HepG2 (cell line): ENCODE measurements around the gene RPS6KA2. TPM values are rescaled to one million over a fixed set of nuclear protein-coding genes. Genes with fewer than 3 reads are reported as not detected.

Experiments
- ATAC-seq: fragments of 200-7000 bp; cut with Tn5 transposase; 3 replicates; pipeline ENCODE4 v1.9.1; 2020; ENCODE audit warnings: mild to moderate bottlenecking, moderate library complexity
- BruUV-seq: library from RNA; stranded (reverse); fragments of 400-500 nt; replicated peaks from 2 replicates; lab custom pipeline; 2021; lab: Mats Ljungman, UMichigan
- CTCF ChIA-PET: fragments of 300-600 bp; formaldehyde crosslinking; extraction: SDS; loops from one replicate; lab custom pipeline; 2021; ENCODE audit warnings: low total read pairs, inconsistent platforms, low intra/inter-chr PET ratio; lab: Yijun Ruan, JAX
- POLR2A ChIA-PET: fragments of 350-600 bp; sonication (Branson Sonifier 250); formaldehyde crosslinking; loops from one replicate; lab custom pipeline; 2020; ENCODE audit warnings: antibody characterized with exemption, inconsistent platforms; lab: Yijun Ruan, JAX
- DNase-seq: peaks from one replicate; pipeline ENCODE4 v3.0.0-alpha.2; 2015; ENCODE audit warnings: low spot score
- FAIRE-seq: peaks from 3 replicates; lab custom pipeline; 2011; peaks lifted over from hg19 to GRCh38; lab: Jason Lieb, UNC
- H2AFZ ChIP-seq: one replicate; pipeline ENCODE4 v1.6.1; 2011; ENCODE audit warnings: low read length, inconsistent platforms
- H3K27ac ChIP-seq: fragments of 300-600 bp; 3 replicates; pipeline ENCODE4 v1.8.0; 2011; ENCODE audit warnings: mixed run types, mild to moderate bottlenecking, mixed read lengths, low read length, inconsistent platforms; ENCODE audit not compliant: insufficient read depth; ENCODE audit errors: extremely low read length
- H3K27me3 ChIP-seq, 2 experiments: fragments of 200-600 bp in 1 of 2; 2 replicates in 1 of 2; 3 replicates in 1 of 2; pipeline versions ENCODE4 v1.6.0 to v1.8.0; 2011; ENCODE audit warnings: low read length in 2 of 2, mild to moderate bottlenecking in 2 of 2, moderate library complexity in 2 of 2, inconsistent platforms in 1 of 2; ENCODE audit not compliant: insufficient read depth in 2 of 2, control insufficient read depth in 1 of 2
- H3K36me3 ChIP-seq, 2 experiments: fragments of 200-600 bp in 1 of 2; replicated peaks in 1 of 2; 2 replicates in 1 of 2; 3 replicates in 1 of 2; pipeline versions ENCODE4 v1.5.1 to v1.8.0; 2011; ENCODE audit warnings: low read length in 2 of 2, inconsistent platforms in 1 of 2; ENCODE audit not compliant: insufficient read depth in 2 of 2, control insufficient read depth in 1 of 2
- H3K4me1 ChIP-seq: 2 replicates; pipeline ENCODE4 v1.5.1; 2012; ENCODE audit warnings: low read length, inconsistent platforms; ENCODE audit not compliant: insufficient read depth
- H3K4me2 ChIP-seq: 2 replicates; pipeline ENCODE4 v1.6.0; 2011; ENCODE audit warnings: low read depth, low read length, inconsistent platforms
- H3K4me3 ChIP-seq, 3 experiments: fragments of 200-600 bp in 1 of 3; sonication (generic), shearing (Covaris generic) in 1 of 3; replicated peaks in 1 of 3; 2 replicates each; pipeline ENCODE4 v1.5.1; 2011 to 2016; ENCODE audit warnings: low read length in 3 of 3, inconsistent platforms in 2 of 3, low read depth in 2 of 3, mild to moderate bottlenecking in 2 of 3, control low read depth in 1 of 3, mixed read lengths in 1 of 3; ENCODE audit not compliant: insufficient read depth in 1 of 3
- H3K79me2 ChIP-seq: one replicate; pipeline ENCODE4 v1.6.1; 2011; ENCODE audit warnings: low read length, inconsistent platforms; ENCODE audit not compliant: insufficient read depth
- H3K9ac ChIP-seq: 2 replicates; pipeline ENCODE4 v1.6.0; 2011; ENCODE audit warnings: mild to moderate bottlenecking, low read depth, low read length, inconsistent platforms; ENCODE audit not compliant: insufficient read depth
- H3K9me3 ChIP-seq: 2 replicates; pipeline ENCODE4 v1.5.1; 2012; ENCODE audit warnings: mild to moderate bottlenecking, low read length
- H4K20me1 ChIP-seq: 2 replicates; pipeline ENCODE4 v1.6.0; 2011; ENCODE audit warnings: inconsistent platforms, mild to moderate bottlenecking, low read length, moderate library complexity; ENCODE audit not compliant: insufficient read depth
- FOSL2 ChIP-seq: sonication (generic); formaldehyde crosslinking; IDR thresholded peaks from 2 replicates; pipeline ENCODE4 v1.4.0; 2020; ENCODE audit warnings: missing genetic modification reagents
- MAF1 ChIP-seq: sonication (generic); formaldehyde crosslinking; IDR thresholded peaks from 2 replicates; pipeline ENCODE4 v1.5.0; 2020; ENCODE audit warnings: missing genetic modification reagents, borderline replicate concordance
- MTF1 ChIP-seq: sonication (generic); formaldehyde crosslinking; IDR thresholded peaks from 2 replicates; pipeline ENCODE4 v1.5.0; 2020; ENCODE audit warnings: missing genetic modification reagents
- ZMAT3 ChIP-seq: sonication (generic); formaldehyde crosslinking; conservative IDR thresholded peaks from 2 replicates; pipeline ENCODE4 v1.7.0; 2021; ENCODE audit warnings: missing genetic modification reagents
- ZNF670 ChIP-seq: sonication (generic); formaldehyde crosslinking; IDR thresholded peaks from 2 replicates; pipeline ENCODE4 v1.8.0; 2022; ENCODE audit warnings: mild to moderate bottlenecking, missing genetic modification reagents, borderline replicate concordance
- ZNF720 ChIP-seq: sonication (generic); formaldehyde crosslinking; IDR thresholded peaks from 2 replicates; pipeline ENCODE4 v1.4.0; 2020; ENCODE audit warnings: missing genetic modification reagents
- ZNF766 ChIP-seq: sonication (generic); formaldehyde crosslinking; IDR thresholded peaks from 2 replicates; pipeline ENCODE4 v1.5.0; 2020; ENCODE audit warnings: missing genetic modification reagents, borderline replicate concordance
- WGBS: methylation state at CpG from one replicate; pipeline ENCODE4 v1.1.6; 2017; ENCODE audit warnings: low lambda C conversion rate; 5-methylcytosine and 5-hydroxymethylcytosine counted together
- in situ Hi-C: cut with HindIII; loops from 2 replicates; pipeline ENCODE4 v1.10.0; 2017; ENCODE audit warnings: low pct_unique_long_range_greater_than_20kb; ENCODE audit not compliant: extremely low pct_ligation_motif_present
- intact Hi-C: fragments of 100-400 bp; cut with micrococcal nuclease; formaldehyde crosslinking; loops from one replicate; pipeline ENCODE4 v1.10.0; 2022; ENCODE audit not compliant: unreplicated experiment
- polyA plus RNA-seq, 8 experiments: library from polyadenylated mRNA; depleted of rRNA in 3 of 8; stranded (reverse) in 7 of 8; unstranded in 1 of 8; fragments of >200 nt; fragmentation: Illumina TruSeq in 4 of 8; extraction: Trizol in 4 of 8; gene quantifications; 2 replicates each; pipeline versions ENCODE4 v1.2.1 to v1.2.3, GENCODE V29; 2011 to 2016; ENCODE audit warnings: low read depth in 4 of 8, missing spikeins in 1 of 8, mixed read lengths in 1 of 8; ENCODE audit not compliant: insufficient read depth in 1 of 8
- total RNA-seq, 5 experiments: library from RNA; depleted of rRNA; stranded (reverse); fragments of >200 nt; fragmentation: Illumina TruSeq; extraction: Trizol; gene quantifications; 2 replicates each; pipeline ENCODE4 v1.2.3, GENCODE V29; 2016; ENCODE audit warnings: low read depth in 1 of 5
- TF ChIP-seq, protein P1 (sequence below): sonication (generic); formaldehyde crosslinking; IDR thresholded peaks from 2 replicates; pipeline ENCODE4 v1.4.0; 2020; ENCODE audit warnings: missing genetic modification reagents
- TF ChIP-seq, protein P2 (sequence below): sonication (generic); formaldehyde crosslinking; IDR thresholded peaks from 2 replicates; pipeline ENCODE4 v1.4.0; 2020; ENCODE audit warnings: missing genetic modification reagents
- TF ChIP-seq, protein P3 (sequence below): sonication (generic); formaldehyde crosslinking; conservative IDR thresholded peaks from 2 replicates; pipeline ENCODE4 v1.4.0; 2020; ENCODE audit warnings: missing genetic modification reagents
- TF ChIP-seq, protein P4 (sequence below): sonication (generic); formaldehyde crosslinking; IDR thresholded peaks from 2 replicates; pipeline ENCODE4 v1.4.0; 2020; ENCODE audit warnings: missing genetic modification reagents, mild to moderate bottlenecking, borderline replicate concordance
- TF ChIP-seq, protein P5 (sequence below): sonication (generic); formaldehyde crosslinking; IDR thresholded peaks from 2 replicates; pipeline ENCODE4 v1.4.0; 2020; ENCODE audit warnings: missing genetic modification reagents, borderline replicate concordance

Gene RPS6KA2
- total and polyA plus RNA-seq, 2 of the 13 experiments (the other 11 are each of a cell fraction or from before 2014, with no cell fraction given), result 0.22 to 0.38 TPM

DNA sequence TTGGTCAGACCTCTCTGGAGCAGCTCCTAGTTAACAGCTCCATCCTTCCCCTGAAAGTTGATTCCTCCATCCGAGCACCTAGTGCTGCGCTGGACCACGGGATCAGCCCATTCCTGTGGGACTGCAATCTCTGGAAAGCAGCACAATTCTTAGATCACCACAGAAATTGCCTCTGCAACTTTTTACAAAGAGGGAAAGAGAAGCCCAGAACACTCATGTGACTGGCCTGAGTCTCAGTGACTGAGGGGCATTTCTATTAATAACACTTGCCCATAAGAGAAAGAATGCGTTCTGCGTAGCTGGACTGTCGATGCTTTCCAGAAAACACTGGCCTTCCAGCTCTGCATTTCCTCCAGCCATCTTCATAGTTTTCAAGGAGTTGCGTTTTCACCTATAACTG lies 262.6 kb downstream of the RPS6KA2 start:
- no peak for FAIRE-seq
- Histone ChIP-seq H3K4me1 (peaks cover 42% of the 10 kb centered on the region), H3K36me3 (peaks cover 10 to 37% of the 10 kb centered on the region in 2 experiments), H3K4me3 (no peak overlapping the region), H3K27ac (no peak overlapping the region), H2AFZ (no peak overlapping the region), H4K20me1 (no peaks in the 10 kb centered on the region), H3K27me3 (no peaks in the 10 kb centered on the region), H3K9ac (no peak overlapping the region), H3K79me2 (no peaks in the 10 kb centered on the region), H3K4me2 (no peak overlapping the region), H3K9me3 (no peaks in the 10 kb centered on the region)
- no TSS peak for BruUV-seq
- in situ Hi-C loops, result no loop called here
- no peak for TF ChIP-seq ZNF766
- TF ChIP-seq, protein P1, sequence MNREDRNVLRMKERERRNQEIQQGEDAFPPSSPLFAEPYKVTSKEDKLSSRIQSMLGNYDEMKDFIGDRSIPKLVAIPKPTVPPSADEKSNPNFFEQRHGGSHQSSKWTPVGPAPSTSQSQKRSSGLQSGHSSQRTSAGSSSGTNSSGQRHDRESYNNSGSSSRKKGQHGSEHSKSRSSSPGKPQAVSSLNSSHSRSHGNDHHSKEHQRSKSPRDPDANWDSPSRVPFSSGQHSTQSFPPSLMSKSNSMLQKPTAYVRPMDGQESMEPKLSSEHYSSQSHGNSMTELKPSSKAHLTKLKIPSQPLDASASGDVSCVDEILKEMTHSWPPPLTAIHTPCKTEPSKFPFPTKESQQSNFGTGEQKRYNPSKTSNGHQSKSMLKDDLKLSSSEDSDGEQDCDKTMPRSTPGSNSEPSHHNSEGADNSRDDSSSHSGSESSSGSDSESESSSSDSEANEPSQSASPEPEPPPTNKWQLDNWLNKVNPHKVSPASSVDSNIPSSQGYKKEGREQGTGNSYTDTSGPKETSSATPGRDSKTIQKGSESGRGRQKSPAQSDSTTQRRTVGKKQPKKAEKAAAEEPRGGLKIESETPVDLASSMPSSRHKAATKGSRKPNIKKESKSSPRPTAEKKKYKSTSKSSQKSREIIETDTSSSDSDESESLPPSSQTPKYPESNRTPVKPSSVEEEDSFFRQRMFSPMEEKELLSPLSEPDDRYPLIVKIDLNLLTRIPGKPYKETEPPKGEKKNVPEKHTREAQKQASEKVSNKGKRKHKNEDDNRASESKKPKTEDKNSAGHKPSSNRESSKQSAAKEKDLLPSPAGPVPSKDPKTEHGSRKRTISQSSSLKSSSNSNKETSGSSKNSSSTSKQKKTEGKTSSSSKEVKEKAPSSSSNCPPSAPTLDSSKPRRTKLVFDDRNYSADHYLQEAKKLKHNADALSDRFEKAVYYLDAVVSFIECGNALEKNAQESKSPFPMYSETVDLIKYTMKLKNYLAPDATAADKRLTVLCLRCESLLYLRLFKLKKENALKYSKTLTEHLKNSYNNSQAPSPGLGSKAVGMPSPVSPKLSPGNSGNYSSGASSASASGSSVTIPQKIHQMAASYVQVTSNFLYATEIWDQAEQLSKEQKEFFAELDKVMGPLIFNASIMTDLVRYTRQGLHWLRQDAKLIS, result no peak
- TF ChIP-seq, protein P2, sequence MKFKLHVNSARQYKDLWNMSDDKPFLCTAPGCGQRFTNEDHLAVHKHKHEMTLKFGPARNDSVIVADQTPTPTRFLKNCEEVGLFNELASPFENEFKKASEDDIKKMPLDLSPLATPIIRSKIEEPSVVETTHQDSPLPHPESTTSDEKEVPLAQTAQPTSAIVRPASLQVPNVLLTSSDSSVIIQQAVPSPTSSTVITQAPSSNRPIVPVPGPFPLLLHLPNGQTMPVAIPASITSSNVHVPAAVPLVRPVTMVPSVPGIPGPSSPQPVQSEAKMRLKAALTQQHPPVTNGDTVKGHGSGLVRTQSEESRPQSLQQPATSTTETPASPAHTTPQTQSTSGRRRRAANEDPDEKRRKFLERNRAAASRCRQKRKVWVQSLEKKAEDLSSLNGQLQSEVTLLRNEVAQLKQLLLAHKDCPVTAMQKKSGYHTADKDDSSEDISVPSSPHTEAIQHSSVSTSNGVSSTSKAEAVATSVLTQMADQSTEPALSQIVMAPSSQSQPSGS (CRISPR knock-in tag), result no peak
- no peak for TF ChIP-seq FOSL2 (CRISPR knock-in tag)
- no peak for TF ChIP-seq MAF1
- no peak for TF ChIP-seq MTF1 (CRISPR knock-in tag)
- TF ChIP-seq, protein P3, sequence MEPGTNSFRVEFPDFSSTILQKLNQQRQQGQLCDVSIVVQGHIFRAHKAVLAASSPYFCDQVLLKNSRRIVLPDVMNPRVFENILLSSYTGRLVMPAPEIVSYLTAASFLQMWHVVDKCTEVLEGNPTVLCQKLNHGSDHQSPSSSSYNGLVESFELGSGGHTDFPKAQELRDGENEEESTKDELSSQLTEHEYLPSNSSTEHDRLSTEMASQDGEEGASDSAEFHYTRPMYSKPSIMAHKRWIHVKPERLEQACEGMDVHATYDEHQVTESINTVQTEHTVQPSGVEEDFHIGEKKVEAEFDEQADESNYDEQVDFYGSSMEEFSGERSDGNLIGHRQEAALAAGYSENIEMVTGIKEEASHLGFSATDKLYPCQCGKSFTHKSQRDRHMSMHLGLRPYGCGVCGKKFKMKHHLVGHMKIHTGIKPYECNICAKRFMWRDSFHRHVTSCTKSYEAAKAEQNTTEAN (CRISPR knock-in tag), result no peak
- TF ChIP-seq ZMAT3 (CRISPR knock-in tag), result no peak
- TF ChIP-seq, protein P4, sequence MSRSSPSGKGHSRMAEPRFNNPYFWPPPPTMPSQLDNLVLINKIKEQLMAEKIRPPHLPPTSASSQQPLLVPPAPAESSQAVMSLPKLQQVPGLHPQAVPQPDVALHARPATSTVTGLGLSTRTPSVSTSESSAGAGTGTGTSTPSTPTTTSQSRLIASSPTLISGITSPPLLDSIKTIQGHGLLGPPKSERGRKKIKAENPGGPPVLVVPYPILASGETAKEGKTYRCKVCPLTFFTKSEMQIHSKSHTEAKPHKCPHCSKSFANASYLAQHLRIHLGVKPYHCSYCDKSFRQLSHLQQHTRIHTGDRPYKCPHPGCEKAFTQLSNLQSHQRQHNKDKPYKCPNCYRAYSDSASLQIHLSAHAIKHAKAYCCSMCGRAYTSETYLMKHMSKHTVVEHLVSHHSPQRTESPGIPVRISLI (CRISPR knock-in tag), result no peak
- TF ChIP-seq, protein P5, sequence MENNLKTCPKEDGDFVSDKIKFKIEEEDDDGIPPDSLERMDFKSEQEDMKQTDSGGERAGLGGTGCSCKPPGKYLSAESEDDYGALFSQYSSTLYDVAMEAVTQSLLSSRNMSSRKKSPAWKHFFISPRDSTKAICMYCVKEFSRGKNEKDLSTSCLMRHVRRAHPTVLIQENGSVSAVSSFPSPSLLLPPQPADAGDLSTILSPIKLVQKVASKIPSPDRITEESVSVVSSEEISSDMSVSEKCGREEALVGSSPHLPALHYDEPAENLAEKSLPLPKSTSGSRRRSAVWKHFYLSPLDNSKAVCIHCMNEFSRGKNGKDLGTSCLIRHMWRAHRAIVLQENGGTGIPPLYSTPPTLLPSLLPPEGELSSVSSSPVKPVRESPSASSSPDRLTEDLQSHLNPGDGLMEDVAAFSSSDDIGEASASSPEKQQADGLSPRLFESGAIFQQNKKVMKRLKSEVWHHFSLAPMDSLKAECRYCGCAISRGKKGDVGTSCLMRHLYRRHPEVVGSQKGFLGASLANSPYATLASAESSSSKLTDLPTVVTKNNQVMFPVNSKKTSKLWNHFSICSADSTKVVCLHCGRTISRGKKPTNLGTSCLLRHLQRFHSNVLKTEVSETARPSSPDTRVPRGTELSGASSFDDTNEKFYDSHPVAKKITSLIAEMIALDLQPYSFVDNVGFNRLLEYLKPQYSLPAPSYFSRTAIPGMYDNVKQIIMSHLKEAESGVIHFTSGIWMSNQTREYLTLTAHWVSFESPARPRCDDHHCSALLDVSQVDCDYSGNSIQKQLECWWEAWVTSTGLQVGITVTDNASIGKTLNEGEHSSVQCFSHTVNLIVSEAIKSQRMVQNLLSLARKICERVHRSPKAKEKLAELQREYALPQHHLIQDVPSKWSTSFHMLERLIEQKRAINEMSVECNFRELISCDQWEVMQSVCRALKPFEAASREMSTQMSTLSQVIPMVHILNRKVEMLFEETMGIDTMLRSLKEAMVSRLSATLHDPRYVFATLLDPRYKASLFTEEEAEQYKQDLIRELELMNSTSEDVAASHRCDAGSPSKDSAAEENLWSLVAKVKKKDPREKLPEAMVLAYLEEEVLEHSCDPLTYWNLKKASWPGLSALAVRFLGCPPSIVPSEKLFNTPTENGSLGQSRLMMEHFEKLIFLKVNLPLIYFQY (CRISPR knock-in tag), result no peak
- TF ChIP-seq ZNF670 (CRISPR knock-in tag), result no peak
- TF ChIP-seq ZNF720 (CRISPR knock-in tag), result no peak
- POLR2A ChIA-PET, result no interaction called here
- 98% methylated on average over 7 of the region's 7 CpGs for WGBS
- ATAC-seq, result no peak
- CTCF ChIA-PET, result no interaction called here
- intact Hi-C loops, result no loop called here
- DNase-seq, result no peak
